Endothelial cell of umbilical vein (primary cell): ENCODE measurements around the gene RBMS3.

Experiments used
- CTCF ChIP-seq, 2 donors: IDR thresholded peaks; 1 replicate in 1 of 2; 2 replicates in 1 of 2; pipeline ENCODE4 v1.5.1; 2011; ENCODE audit warnings: low read length in 2 of 2, mild to moderate bottlenecking in 2 of 2, moderate library complexity in 2 of 2, control low read depth in 1 of 2, inconsistent platforms in 1 of 2, low read depth in 1 of 2; ENCODE audit not compliant: insufficient read depth in 1 of 2; ENCODE audit errors: extremely low read depth in 1 of 2
- EZH2 ChIP-seq: IDR thresholded peaks from 2 replicates; pipeline ENCODE4 v1.6.1; 2012; ENCODE audit warnings: borderline replicate concordance, low read depth, mild to moderate bottlenecking, moderate library complexity, low read length, inconsistent platforms; ENCODE audit not compliant: severe bottlenecking
- FOS ChIP-seq: IDR thresholded peaks from 2 replicates; pipeline ENCODE4 v1.6.1; 2011; ENCODE audit warnings: mild to moderate bottlenecking, low read length, moderate library complexity, borderline replicate concordance; ENCODE audit not compliant: insufficient read depth
- GATA2 ChIP-seq: IDR thresholded peaks from 2 replicates; pipeline ENCODE4 v1.7.0; 2011; ENCODE audit warnings: low read depth, mild to moderate bottlenecking, moderate library complexity, mixed read lengths, low read length; ENCODE audit not compliant: insufficient read length, insufficient read depth
- JUN ChIP-seq: IDR thresholded peaks from 2 replicates; pipeline ENCODE4 v1.6.1; 2011; ENCODE audit warnings: borderline replicate concordance, low read depth; ENCODE audit not compliant: insufficient read length, insufficient read depth
- MAX ChIP-seq: IDR thresholded peaks from 2 replicates; pipeline ENCODE4 v1.6.1; 2011; ENCODE audit not compliant: insufficient read depth, insufficient read length
- MYC ChIP-seq: IDR thresholded peaks from one replicate; pipeline ENCODE4 v1.6.1; 2011; ENCODE audit warnings: mild to moderate bottlenecking, low read depth, low read length
- POLR2A ChIP-seq: IDR thresholded peaks from 2 replicates; pipeline ENCODE4 v1.6.1; 2012; ENCODE audit warnings: low read depth, mild to moderate bottlenecking, control low read depth, low read length
- POLR2AphosphoS5 ChIP-seq: IDR thresholded peaks from 2 replicates; pipeline ENCODE4 v1.6.1; 2012; ENCODE audit warnings: low read depth, mild to moderate bottlenecking, control low read depth, low read length, moderate library complexity; ENCODE audit not compliant: insufficient read depth

- TF ChIP-seq CTCF (IDR thresholded peaks at IDR 0.05; ENCODE audit: extremely low read depth in 1 of 2, insufficient read depth in 1 of 2, low read depth in 1 of 2, low read length in 2 of 2) (no peak), MAX (no peak), POLR2AphosphoS5 (no peak), GATA2 (no peak), EZH2 (no peak), POLR2A (no peak), FOS (no peak), JUN (no peak), MYC (no peak)
Observed at GRCh38 chr3:29898171-29898965, 617.5 kb downstream of the RBMS3 start.
